Germinal center (tissue), 1 donor: Measurements from ENCODE around the gene VMO1.
A peak's percentile ranks its signal among the peaks of the same experiment; 100 is the strongest.

Experiments used
- DNase-seq: peaks from one replicate; pipeline ENCODE4 v3.0.0; 2012; ENCODE audit warnings: mixed read lengths, low spot score

Gene VMO1

DNA sequence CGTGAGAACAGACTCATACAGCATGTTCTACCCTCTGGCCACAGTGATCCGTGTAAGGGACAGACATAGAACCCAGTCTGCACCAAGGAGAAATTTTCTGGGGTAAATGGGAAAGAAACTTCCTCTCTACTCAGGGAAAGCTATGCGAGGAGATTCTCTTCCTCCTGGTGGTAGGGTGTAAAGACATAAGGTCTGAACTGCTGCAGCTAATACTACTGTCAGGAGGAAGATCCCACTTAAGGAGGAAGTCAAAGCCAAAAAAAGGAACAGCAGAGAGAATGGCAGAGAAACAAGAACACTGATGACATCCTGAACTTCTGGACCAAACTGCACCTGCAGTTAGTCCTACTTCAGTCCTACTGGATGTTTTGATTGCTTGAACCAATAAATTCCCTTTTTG is 21.6 kb downstream of the VMO1 start:
- DNase-seq: no peak

DNA sequence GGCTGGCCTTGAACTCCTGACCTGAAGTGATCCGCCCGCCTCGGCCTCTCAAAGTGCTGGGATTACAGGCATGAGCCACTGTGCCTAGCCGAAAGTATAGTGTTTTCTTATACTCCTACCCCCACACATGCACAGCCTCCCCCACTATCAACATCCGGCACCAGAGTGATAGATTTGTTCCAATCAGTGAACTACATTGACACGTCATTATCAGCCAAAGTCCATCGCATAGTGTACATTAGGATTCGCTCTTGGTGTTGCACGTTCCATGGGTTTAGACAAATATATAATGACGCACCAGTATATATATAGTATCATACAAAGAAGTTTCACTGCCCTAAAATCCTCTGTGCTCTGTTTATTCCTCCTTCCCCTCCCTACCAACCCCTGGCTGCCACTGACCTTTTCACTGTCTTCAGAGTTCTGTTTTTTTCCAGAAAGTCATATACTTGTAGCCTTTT is 26.4 kb downstream of the VMO1 start:
- no peak for DNase-seq

DNA sequence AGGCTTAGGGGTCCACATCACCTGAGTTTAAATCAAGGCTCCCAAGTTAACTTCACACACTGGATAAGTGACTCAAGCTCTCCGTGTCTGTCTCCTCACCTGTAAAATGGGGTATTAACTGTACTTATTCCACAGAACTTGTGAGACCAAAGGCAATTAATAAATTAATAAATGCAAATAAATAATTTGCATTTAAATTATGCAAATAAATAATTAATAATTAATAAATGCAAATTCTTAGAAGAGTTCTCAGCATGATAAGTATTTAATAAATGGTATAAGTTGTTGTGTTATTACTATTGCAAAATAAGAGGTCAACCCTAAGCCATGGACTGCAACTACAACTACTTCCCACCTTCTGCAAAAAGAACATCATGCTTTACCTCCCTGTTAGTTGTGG is 32.8 kb downstream of the VMO1 start:
- DNase-seq: no peak

DNA sequence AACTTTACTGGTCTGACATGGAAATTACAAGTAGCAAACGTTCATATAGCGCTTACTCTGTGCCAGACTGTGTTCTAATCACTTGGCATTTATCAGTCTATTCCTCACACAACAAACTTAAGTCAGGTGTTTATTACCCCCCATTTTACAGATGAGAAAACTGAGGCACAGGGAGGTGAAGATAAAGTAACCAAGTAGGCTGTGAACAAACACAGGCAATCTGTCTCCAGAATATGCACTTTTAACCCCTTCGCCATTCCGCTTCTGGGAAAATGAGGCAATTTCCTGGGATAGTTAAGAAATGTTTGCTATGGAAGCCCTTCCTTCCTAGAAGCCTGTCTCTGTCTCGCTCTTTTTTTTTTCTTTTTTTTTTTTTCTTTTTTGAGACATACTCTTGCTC is 34.2 kb downstream of the VMO1 start:
- no peak for DNase-seq

DNA sequence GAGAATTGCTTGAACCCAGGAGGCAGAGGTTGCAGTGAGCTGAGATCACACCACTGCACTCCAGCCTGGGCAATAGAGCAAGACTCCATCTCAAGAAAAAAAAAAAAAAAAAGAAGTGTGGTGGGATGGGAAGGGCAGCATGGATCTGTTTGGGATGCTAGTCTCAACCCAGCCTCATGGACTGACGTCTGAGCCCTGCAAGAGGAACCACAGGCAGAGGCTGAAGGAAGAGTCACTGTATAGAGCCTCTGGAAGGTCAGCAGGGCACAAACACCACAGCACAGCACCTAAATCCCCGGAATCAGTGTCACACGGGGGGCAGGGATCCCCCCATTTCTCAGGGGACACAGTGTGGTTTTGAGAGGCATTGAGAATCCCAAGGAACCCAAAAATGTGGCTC is 35.6 kb downstream of the VMO1 start:
- DNase-seq: no peak

DNA sequence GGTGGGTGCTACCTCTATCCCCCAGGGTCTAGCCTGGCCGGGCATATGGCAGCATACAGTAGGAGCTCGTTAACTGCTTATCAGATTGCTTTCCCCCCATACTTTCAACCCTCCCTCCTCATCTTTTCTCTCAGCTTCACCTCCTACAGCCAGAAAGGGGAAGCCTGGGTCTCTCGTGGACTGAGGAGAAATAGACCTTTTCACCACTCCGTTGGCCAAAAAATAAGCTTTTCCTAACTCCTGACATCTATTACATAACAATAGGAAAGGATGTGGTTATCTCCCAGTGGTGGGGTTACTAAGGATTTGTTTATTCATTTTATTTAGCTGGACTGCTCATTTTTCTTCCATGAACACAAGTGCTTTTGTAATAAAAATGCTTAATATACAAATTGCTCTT is 37.5 kb downstream of the VMO1 start:
- no peak for DNase-seq

DNA sequence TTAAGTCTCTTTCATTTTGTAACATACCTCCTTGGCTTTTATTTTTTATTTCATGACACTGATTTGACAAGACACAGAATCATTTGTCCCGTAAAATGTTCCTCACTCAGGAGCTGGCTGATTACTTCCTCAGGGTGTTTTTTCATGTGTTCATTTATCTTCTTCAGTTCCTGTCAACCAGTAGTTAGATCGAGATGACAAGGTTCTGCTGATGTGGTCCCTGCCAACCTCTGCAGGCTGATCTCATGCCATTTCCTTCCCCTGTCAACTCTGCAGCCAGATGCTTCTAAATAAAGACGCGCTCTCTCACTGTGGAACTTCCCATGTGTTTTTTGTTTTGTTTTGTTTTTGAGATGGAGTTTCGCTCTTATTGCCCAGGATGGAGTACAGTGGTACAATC is 38.3 kb downstream of the VMO1 start:
- no peak for DNase-seq

DNA sequence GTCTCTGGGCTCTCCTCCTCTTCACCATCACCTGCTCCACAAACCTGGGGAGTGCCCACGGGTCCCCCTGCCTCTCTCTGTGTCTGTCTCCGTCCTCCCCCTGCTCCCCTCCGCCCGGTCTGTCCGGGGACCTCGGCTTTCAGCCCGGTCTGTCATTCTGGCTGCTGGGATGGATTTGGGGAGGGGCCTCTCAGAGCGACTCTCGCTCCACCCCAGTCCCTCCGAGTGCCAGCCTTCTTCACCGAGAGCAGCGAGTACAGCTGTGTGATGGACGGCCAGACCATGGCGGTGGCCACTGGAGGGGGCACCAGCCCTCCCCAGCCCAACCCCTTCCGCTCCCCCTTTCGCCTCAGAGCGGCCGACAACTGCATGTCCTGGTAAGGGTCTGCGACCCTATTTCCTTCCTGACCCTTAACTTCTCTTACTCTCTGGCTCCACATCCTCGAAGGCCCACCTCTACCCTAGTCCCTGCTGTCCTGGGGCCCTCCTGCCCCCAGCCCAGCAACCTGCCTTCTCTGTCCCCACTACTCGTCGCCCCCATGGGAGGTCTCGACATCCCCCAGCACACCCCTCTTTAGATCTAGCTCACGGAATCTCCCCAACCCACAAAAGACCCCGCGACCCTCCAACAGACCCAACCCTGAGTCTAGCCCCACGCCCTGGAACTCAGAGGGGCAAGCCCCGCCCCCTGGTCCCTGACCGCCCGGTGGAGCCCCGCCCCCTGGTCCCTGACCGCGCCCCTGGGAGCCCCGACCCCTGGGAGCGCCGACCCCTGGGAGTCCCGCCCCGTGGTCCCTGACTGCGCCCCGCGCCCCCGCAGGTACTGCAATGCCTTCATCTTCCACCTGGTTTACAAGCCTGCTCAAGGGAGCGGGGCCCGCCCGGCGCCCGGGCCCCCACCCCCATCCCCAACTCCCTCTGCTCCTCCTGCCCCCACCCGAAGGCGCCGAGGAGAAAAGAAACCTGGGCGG is 40.9 kb downstream of the VMO1 start:
- no peak for DNase-seq

DNA sequence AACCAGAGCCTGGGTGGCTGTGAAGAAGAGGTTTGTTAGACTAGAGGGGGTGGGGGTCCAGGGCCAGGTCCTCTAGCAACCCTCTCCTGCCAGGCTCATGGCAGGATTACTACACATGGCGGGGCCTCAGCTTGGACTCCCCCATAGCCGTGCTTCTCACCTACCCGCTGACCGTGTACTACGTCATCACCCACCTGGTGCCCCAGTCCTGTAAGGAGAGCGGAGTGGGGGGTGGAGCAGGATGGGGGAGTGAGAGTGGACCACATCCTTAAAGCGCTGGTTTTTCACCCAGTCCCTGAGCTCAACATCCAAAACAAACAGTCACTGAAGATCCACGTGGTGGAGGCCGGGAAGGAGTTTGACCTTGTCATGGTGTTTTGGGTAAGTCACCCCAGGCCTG is 42.3 kb downstream of the VMO1 start:
- DNase-seq: no peak

DNA sequence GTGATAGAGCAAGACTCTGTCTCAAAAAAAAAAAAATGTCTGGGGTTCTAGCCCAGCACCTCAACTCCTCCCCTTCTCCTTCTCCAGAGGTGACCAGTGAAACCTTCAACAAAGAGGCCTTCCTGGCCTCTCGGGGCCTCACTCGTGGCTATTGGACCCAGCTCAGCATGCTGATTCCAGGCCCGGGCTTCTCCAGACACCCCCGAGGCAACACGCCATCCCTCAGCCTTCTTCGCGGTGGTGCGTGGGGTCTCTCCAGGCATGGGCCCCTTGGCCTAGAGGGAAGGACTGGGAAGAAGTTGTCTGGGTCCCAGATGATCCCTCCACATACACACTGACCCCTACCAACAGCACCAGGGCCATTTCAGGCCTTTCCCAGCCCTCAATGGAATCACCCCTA is 42.9 kb downstream of the VMO1 start:
- no peak for DNase-seq

DNA sequence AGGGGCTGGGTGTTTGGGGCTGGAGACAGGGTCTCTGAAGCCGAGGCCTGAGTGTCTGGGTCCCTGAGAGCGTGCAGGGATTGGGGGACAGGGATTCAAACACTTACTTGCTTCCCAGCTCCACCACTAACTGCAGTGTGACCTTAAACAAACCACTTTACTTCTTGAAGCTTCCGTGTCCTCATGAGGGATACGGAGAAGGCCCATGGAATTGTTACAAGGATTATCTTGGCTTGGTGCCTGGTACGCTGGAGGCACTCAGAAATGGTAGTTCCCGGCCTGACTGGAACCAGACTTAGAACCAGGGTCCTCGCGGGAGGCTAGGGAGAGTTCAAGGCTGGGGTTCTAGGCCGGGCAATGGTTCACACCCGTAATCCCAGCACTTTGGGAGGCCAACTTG is 43.5 kb downstream of the VMO1 start:
- DNase-seq: no peak

DNA sequence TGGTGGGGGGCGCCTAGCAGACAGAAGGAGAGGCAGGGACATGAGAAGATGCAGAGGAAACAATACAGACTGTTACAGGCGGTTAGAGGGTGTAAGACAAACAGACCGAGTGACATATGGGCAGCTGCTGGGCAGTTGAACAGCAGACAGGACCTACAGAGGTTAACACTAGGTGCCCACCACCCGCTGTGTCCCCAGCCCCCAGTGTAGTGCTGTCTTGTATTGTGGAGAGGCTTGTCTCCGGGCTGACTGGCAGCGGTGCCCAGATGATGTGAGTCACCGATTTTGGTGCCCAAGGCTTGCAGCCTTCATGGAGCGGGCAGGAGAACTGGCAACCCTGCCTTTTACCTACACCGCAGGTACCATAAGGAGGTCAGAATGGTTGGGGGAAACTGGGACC is 44.0 kb downstream of the VMO1 start:
- no peak for DNase-seq

DNA sequence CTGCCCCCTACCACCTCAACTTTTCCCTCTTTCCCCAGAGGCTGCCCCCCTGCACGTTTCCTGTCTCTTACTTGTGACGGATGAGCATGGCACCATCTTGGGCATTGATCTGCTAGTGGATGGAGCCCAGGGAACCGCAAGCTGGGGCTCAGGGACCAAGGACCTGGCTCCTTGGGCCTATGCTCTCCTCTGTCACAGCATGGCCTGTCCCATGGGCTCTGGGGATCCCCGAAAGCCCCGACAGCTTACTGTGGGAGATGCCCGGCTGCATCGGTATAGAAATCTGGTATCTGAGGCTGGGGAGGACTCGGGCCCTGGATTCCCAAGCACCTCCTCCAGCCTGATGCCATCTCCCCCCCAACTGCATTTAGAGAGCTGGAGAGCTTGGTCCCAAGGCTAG is 44.6 kb downstream of the VMO1 start:
- DNase-seq: no peak

DNA sequence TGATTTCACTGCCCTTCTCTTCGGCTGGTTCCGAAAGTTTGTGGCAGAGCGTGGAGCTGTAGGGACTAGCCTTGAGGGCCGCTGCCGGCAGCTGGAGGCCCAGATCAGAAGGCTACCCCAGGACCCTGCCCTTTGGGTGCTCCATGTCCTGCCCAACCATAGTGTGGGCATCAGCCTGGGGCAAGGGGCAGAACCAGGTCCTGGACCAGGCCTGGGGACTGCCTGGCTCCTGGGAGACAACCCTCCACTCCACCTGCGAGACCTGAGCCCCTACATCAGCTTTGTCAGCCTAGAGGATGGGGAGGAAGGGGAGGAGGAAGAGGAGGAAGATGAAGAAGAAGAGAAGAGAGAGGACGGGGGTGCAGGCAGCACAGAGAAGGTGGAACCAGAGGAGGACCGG is 45.6 kb downstream of the VMO1 start:
- DNase-seq: no peak

DNA sequence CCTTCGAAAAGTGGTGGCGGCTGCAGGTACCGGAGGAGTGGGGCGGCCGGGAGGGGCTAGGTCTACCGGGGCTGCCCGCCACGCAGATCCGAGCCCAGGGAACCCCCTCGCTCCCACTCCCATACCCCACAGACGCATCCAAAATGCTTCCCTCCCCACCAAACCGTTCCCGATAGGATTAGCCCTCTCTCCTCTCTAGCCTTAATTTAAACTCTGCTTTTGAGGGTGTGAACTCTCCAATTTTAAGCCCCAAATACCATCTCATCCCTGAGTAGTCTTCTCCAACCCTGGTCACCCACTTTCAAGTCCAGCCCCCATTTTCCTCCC is 46.2 kb downstream of the VMO1 start:
- no peak for DNase-seq

DNA sequence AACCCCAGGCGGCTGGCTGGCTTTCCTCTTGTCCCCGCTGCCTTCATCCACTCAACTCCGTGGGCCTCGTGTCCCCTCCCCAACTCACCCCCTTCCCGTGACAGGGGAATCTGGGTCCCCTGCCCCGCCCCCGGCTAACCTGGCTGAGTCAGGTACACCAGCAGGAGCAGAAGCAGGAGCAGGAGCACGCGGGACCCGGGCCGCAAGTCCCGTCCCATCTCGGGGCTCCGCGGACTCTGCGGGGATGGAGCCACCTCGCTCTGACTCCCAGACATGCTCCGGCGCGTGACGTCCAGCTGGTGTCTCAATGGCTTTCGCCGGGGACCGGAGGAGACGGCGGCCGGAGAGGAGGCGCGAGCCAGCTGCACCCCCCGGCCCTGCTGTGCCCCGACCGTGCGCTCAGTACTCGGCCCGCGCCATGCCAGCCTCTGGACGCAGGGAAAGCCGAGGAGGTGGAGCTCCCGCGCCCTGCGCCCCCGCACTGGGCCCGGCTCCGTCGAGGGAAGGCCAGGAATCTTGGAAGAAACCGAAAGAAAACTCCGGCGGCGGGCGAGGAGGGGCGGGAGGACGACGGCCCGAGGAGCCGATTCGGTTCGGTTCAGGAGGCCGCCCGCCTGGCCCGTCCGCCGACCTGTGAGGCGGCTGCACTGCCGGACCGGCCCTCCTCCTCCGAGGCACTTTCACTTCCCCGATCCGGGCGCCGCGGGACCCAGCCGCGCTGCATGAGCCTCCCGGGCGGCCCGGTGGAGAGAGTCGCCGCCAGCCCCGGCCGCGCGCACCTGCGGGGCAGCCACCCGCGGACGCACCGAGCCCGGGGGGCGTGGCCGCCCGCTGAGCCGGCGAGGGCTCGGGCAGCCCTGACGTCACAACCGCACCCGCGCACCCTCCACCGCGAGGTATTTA is 46.8 kb downstream of the VMO1 start, which contains the start of the genes CXCL16 and ZMYND15:
TSS of gene CXCL16 (minus strand) at position 807 of the 903 bp plus-strand sequence. CDS start at position 218, 589 bp downstream.
TSS of gene ZMYND15 (plus strand) at position 712 of the 903 bp plus-strand sequence. CDS start 716 bp downstream, outside the sequence.
- peak; percentile 91 for DNase-seq

DNA sequence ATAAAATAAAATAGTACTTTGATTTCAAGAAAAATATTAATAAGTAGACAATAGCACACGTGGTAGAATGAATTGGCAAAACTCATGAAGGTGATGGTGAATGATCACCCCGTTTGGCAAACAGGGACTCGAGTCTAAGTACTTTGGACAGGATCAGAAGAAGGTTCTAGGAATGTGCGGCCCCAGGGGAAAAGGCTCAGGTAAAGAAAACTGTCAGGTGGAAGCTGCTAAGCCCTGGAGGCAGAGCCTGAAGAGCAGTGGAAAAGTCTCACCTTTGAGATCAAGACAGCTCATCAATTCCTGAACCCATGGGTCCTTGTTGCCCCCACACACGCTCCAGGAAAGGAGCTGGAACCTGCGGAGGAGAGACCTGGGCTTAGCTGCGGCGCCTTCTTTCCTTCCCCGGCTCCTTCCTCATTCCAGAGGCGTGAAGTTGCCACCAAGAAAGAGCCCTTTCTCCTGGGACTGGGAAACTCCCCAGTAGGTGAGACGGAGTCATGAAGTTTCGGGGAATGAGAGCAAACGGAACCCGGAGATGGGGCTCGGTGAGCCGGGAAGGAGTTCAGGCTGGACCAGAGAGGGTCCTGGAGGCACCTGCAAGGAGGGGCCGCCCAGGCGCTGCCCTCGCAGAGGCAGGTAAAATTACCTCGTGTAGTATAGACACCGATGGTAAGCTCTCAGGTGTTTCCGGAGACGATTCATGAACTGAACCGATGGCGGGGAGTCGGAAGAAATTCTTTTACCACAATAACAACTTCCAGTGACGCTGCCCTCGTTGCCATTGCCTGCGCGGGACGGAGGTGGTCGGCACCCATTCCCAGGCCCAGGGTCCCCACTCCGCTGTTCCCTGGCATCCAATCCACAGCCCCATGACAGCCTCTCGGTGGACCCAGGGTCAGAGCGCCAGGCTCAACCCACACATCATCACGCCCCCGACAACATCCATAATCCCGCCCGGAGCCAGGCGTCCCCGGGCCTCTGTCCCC is 47.7 kb downstream of the VMO1 start:
- DNase-seq: no peak

DNA sequence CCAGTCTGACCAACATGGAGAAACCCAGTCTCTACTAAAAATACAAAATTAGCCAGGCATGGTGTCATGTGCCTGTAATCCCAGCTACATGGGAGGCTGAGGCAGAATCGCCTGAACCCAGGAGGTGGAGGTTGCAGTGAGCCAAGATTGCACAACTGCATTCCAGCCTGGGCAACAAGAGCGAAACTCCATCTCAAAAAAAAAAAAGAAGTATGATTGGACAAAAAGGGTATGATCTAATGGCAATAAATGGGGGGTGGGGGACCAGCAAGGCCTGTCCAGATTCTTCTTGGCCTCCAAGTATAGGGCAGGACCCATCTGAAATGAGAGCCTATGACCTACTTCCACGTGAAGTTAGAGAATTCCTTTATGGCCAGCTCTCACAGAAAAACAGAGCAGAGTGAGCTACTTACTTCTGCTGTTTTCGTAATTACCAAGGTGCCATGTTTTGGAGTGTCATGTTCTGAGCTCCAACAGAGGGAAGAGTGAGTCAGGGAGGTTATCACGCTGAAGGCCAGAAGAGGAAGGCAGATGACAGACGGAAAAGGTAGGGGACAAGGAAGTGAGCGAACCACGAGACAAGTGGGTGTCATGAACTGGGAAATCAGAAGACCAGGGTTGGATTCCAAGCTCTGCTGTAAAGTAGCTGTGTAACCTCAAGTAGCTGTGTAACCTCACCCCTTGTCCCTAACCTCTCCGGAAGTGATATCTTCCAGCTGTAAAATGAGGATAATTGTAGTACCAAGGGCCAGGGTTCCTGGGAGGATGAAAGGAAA is 50.1 kb downstream of the VMO1 start:
- no peak for DNase-seq
